ENCODE measurements around the gene DIRAS2. TPM values are rescaled to one million over a fixed set of nuclear protein-coding genes. Genes with fewer than 3 reads are reported as not detected.

Gene DIRAS2, protein sequence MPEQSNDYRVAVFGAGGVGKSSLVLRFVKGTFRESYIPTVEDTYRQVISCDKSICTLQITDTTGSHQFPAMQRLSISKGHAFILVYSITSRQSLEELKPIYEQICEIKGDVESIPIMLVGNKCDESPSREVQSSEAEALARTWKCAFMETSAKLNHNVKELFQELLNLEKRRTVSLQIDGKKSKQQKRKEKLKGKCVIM
- total RNA-seq (not detected in 2 replicates), polyA plus RNA-seq (not detected in 2 replicates), polyA minus RNA-seq (not detected in 2 replicates), Bru-seq, nascent RNA (not detected), BruChase-seq, experiment 1, labeled RNA remaining after a 6-hour chase (not detected), BruChase-seq, experiment 2, labeled RNA remaining after a 2-hour chase (not detected)
- not detected in 2 replicates for polyA plus RNA-seq (2011; cell fraction: cytosol; rRNA removed)
- not detected in 2 replicates for polyA plus RNA-seq (2011; cell fraction: nucleus; rRNA removed)
- not detected in 2 replicates for polyA plus RNA-seq (2012)
- polyA minus RNA-seq (2011; cell fraction: cytosol; rRNA and poly(A)+ RNA removed): not detected
- not detected in 2 replicates for polyA minus RNA-seq (2011; cell fraction: nucleus; rRNA and poly(A)+ RNA removed)
- long read RNA-seq: 0 reads

DNA sequence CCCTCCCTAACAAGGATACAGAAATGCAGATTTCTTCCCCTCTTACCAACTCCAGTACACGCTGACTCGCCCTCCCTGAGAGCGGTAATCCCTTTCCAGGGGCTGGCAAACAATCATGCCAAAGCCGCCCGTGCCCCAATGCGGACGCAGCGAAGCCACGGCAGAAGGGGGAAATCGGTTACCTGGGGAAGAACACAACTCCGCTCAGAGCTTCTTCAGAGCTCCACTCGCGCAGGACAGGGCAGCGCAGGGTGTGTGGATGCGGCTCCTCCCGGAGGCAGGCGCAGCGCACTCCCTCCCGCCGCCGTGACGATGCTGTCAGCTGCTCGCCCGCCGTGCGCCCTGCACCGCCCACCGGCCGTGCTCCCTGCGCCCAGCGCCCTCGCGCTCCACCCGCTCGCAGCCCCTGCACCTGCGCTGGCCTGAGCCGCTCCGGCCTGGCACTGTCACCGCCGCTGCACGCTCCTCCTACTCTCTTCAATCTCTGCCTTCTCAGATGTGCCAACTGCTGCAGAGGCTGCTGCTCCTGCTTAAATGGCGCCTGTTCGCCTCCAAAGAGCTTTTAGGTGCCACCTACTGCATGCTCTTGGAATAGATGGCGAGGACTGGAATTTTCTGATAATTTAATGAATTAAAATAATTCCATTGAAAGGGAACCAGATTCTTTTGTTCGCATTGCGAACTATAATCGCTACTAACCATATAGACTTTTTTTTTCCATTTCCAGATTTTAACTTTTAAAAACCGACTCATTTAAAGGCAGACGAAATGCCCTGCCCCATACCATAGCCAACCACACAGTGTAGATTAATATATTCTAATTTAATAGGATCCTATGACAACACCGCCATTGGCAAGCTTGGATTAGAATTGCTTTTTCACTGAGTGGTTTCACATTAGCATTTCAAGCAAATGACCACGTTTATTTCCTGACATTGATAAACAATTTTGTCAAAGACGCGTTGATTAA, at the start of gene DIRAS2:
DIRAS2 (minus strand) TSS at position 255 of the 970 bp plus-strand sequence. CDS start 28,997 bp downstream, outside the sequence.
- no peak for FAIRE-seq
- no peaks in the 10 kb centered on the region for H4K20me1 ChIP-seq (replicated peaks; ENCODE audit: control insufficient read depth, extremely low read depth, insufficient read depth, low read length)

More for the DNA sequence above, at the start of gene DIRAS2:
- no TSS peak for BruUV-seq (replicated peaks)
- Histone ChIP-seq H3K27ac (ENCODE audit: insufficient read depth, low read depth, low read length) (no peak within 1 kb of the TSS), H3K79me2 (ENCODE audit: control insufficient read depth, insufficient read depth, low read length) (no peaks in the 10 kb centered on the region), H3K4me3 (replicated peaks in 1 of 3; ENCODE audit: insufficient read depth in 1 of 3, low read depth in 1 of 3, low read length in 3 of 3) (no peak within 1 kb of the TSS), H3K9me1 (replicated peaks; ENCODE audit: control insufficient read depth, extremely low read depth, insufficient read depth, low read length) (no peaks in the 10 kb centered on the region), H3K9me3 (replicated peaks; ENCODE audit: control insufficient read depth, insufficient read depth, low read length) (no peaks in the 10 kb centered on the region), H3K27me3 (ENCODE audit: control insufficient read depth in 2 of 2, insufficient read depth in 2 of 2, low read length in 2 of 2) (peaks cover 3 to 8% of the 10 kb centered on the region in 2 experiments), H3K9ac (replicated peaks; ENCODE audit: extremely low read depth, insufficient read depth, low read length) (no peak within 1 kb of the TSS), H3K4me1 (ENCODE audit: control insufficient read depth, extremely low read depth, insufficient read depth, low read length) (no peaks in the 10 kb centered on the region), H2AFZ (ENCODE audit: low read depth, low read length) (peak within 1 kb of the TSS; percentile 76), H3K4me2 (ENCODE audit: insufficient read depth, low read length) (no peak within 1 kb of the TSS), H3K36me3 (ENCODE audit: control insufficient read depth in 2 of 2, extremely low read depth in 1 of 2, insufficient read depth in 2 of 2, low read length in 2 of 2) (no peaks in the 10 kb centered on the region)
- ChIA-PET POLR2A (no interaction called here), CTCF (no interaction called here)
- intact Hi-C loops (cut with micrococcal nuclease): loop anchor here (5.0 to 10.0 kb wide), 2 partner anchors 498 to 1046 kb away; no protein-coding TSS in a partner anchor
- DNase-seq (ENCODE audit: low read depth, low spot score): peak; percentile 30
- no peak for TF ChIP-seq POLR2AphosphoS5 (IDR thresholded peaks at IDR 0.05; ENCODE audit: insufficient read depth, low read depth, low read length)
- TF ChIP-seq, protein P1, sequence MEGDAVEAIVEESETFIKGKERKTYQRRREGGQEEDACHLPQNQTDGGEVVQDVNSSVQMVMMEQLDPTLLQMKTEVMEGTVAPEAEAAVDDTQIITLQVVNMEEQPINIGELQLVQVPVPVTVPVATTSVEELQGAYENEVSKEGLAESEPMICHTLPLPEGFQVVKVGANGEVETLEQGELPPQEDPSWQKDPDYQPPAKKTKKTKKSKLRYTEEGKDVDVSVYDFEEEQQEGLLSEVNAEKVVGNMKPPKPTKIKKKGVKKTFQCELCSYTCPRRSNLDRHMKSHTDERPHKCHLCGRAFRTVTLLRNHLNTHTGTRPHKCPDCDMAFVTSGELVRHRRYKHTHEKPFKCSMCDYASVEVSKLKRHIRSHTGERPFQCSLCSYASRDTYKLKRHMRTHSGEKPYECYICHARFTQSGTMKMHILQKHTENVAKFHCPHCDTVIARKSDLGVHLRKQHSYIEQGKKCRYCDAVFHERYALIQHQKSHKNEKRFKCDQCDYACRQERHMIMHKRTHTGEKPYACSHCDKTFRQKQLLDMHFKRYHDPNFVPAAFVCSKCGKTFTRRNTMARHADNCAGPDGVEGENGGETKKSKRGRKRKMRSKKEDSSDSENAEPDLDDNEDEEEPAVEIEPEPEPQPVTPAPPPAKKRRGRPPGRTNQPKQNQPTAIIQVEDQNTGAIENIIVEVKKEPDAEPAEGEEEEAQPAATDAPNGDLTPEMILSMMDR (IDR thresholded peaks at IDR 0.05; ENCODE audit: extremely low read depth in 1 of 2, insufficient read depth in 1 of 2, low read depth in 1 of 2, low read length in 2 of 2): peak in 1 of 2 donors; percentile 5
- TF ChIP-seq MYC (IDR thresholded peaks at IDR 0.05; ENCODE audit: low read depth, low read length): no peak
- dilution Hi-C loops (cut with MboI; ENCODE audit: extremely low pct_ligation_motif_present, low sequenced_read_pairs): no loop called here
